Measurements from ENCODE around the gene MSRB2. TPM values are rescaled to one million over a fixed set of nuclear protein-coding genes. Genes with fewer than 3 reads are reported as not detected.
"Not testable (repeated sequence)": the region's sequence is repeated elsewhere in the genome, so short reads cannot be mapped to it uniquely, and the experiment has no call there.

The MSRB2 gene
- polyA plus RNA-seq, 2 of the 4 experiments (the other 2 are of a cell fraction) = 19.0 to 32.0 TPM

DNA sequence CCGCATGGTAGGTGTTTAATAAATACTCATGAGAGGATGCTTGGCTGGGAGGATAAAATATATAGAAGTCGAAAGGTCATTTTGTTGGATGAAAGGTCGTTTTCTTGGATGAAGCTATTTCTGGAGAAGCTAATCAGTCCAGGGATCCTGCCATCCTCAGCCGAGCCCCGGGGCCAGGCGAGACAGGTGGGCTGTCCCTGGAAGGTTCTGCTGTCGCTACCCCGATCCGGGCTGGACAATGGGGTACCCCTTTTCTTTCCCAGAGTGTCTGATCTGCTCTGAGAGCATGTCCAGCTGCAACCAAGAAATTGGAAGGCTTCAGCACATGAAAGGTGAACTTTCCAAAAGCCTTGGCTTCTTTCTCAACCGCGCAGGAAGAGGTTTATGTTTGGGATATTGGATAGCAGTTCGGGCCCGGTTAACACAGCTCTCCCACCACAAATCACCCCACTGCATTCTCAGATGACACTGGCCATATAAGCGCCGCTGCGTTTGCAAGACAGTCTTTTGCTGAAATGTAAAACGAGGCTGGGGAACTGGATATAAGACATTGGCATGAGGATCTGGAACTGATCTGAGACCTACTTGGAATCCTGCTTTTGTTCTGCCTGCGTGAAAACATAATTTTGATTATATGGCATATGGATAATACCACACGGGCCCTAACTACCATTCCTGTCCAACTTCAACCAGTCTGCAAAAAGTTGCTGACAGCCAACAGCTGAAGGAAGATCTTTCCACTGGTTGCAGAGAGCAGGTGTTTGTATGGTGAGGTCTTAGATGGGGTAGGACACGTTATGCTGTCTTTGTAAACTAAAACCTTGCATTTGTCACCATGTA lies 31.2 kb upstream of the MSRB2 start:
- ChIA-PET CTCF (interaction anchor here (0.8 to 1.1 kb wide), 2 partner anchors 8 to 11 kb away, joined by 3 read pairs; no protein-coding TSS in a partner anchor), POLR2A (interaction anchor here (0.5 kb wide), 1 partner anchor 10 kb away, joined by 4 read pairs; no protein-coding TSS in a partner anchor)
- H3K4me2 ChIP-seq = no peak overlapping the region
- no peak overlapping the region for H3K4me3 ChIP-seq
- DNase-seq (ENCODE audit: low read depth in 1 of 2, low spot score in 1 of 2) (no peak), FAIRE-seq (no peak), ATAC-seq (no peak)
- TF ChIP-seq GATA3 (IDR thresholded peaks at IDR 0.05; ENCODE audit: borderline replicate concordance) (no peak), FOXS1 (CRISPR knock-in tag; IDR thresholded peaks at IDR 0.05) (no peak)
- 85% methylated on average over 20 of the region's 20 CpGs for WGBS (ENCODE audit: missing lambda C conversion rate)
- H3K27ac ChIP-seq = no peak overlapping the region
- peaks cover 10% of the 10 kb centered on the region for H3K4me1 ChIP-seq
- no peaks in the 10 kb centered on the region for H3K9me3 ChIP-seq

DNA sequence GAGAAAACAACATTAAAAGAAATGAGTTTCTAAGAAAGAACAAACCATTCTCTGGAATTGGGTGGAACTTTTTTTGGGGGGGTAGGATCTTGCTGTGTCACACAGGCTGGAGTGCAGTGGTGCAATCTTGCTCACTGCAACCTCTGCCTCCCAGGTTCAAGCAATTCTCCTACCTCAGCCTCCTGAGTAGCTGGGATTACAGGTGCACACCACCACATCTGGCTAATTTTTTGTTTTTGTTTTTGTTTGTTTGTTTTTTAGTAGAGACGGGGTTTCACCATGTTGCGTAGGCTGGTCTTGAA lies 30.6 kb upstream of the MSRB2 start:
- FAIRE-seq; ATAC-seq; H3K4me2 ChIP-seq; H3K27ac ChIP-seq; DNase-seq (ENCODE audit: low read depth in 1 of 2, low spot score in 1 of 2); CTCF ChIA-PET; POLR2A ChIA-PET; H3K4me3 ChIP-seq; H3K9me3 ChIP-seq: not testable (repeated sequence)
- 94% methylated on average over 2 of the region's 2 CpGs for WGBS (ENCODE audit: missing lambda C conversion rate)
- H3K4me1 ChIP-seq = peaks cover 10% of the 10 kb centered on the region

DNA sequence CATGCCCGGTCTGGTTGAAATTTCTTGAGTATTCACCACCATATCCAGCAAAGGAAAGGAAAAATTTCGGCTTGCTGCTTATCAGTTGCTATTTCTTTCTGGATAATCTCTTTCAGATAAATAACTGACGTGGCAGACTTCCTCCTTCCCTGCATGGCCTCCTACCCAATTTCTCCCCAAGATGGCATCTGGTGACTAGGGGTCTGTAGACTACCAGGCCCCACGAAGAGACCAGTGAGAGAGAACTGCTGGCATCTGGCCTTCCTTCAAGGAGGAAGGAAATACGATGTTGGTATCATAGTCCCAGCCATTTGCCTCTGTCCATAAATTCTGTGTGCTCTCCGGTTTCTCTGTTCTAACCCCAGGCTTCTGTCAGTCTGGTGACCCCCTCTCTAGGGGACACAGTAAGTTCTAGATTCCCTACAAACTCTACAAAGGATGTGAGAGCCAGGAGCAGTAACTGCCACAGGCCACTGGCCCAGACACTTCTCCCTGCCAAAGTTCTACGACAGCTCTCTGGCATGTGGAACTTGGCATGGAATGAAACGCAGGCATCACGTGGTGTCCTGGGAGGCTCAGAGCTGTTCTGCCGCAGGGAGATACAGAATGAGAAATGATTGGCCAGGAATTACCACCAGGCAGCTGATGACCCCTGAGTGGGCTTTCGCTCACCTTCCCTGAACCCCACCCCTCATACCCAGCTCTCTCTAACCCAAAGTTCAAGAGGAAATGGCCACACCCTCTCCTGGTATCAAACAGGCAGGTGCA lies 30.0 kb upstream of the MSRB2 start:
- no peak overlapping the region for H3K27ac ChIP-seq
- peak; percentile 21 to 36 for DNase-seq (ENCODE audit: low read depth in 1 of 2, low spot score in 1 of 2)
- FAIRE-seq = no peak
- peaks cover 10% of the 10 kb centered on the region for H3K4me1 ChIP-seq
- ChIA-PET CTCF (no interaction called here), POLR2A (no interaction called here)
- no peak overlapping the region for H3K4me3 ChIP-seq
- 44% methylated on average over 11 of the region's 11 CpGs for WGBS (ENCODE audit: missing lambda C conversion rate)
- H3K9me3 ChIP-seq = no peaks in the 10 kb centered on the region
- peak; percentile 49 to 59; a peak in 3 of 6 replicates for ATAC-seq
- peak overlapping the region; percentile 42; the same call in 2 of the 3 replicates for H3K4me2 ChIP-seq
- no peak for TF ChIP-seq CHD2 (IDR thresholded peaks at IDR 0.05; ENCODE audit: low read length, partially characterized antibody)
- TF ChIP-seq, protein P1, sequence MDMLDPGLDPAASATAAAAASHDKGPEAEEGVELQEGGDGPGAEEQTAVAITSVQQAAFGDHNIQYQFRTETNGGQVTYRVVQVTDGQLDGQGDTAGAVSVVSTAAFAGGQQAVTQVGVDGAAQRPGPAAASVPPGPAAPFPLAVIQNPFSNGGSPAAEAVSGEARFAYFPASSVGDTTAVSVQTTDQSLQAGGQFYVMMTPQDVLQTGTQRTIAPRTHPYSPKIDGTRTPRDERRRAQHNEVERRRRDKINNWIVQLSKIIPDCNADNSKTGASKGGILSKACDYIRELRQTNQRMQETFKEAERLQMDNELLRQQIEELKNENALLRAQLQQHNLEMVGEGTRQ (IDR thresholded peaks at IDR 0.05) = peak; percentile 60
- TF ChIP-seq, protein P2, sequence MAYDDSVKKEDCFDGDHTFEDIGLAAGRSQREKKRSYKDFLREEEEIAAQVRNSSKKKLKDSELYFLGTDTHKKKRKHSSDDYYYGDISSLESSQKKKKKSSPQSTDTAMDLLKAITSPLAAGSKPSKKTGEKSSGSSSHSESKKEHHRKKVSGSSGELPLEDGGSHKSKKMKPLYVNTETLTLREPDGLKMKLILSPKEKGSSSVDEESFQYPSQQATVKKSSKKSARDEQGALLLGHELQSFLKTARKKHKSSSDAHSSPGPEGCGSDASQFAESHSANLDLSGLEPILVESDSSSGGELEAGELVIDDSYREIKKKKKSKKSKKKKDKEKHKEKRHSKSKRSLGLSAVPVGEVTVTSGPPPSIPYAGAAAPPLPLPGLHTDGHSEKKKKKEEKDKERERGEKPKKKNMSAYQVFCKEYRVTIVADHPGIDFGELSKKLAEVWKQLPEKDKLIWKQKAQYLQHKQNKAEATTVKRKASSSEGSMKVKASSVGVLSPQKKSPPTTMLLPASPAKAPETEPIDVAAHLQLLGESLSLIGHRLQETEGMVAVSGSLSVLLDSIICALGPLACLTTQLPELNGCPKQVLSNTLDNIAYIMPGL (CRISPR knock-in tag; IDR thresholded peaks at IDR 0.05; ENCODE audit: borderline replicate concordance) = no peak
- TF ChIP-seq, protein P3, sequence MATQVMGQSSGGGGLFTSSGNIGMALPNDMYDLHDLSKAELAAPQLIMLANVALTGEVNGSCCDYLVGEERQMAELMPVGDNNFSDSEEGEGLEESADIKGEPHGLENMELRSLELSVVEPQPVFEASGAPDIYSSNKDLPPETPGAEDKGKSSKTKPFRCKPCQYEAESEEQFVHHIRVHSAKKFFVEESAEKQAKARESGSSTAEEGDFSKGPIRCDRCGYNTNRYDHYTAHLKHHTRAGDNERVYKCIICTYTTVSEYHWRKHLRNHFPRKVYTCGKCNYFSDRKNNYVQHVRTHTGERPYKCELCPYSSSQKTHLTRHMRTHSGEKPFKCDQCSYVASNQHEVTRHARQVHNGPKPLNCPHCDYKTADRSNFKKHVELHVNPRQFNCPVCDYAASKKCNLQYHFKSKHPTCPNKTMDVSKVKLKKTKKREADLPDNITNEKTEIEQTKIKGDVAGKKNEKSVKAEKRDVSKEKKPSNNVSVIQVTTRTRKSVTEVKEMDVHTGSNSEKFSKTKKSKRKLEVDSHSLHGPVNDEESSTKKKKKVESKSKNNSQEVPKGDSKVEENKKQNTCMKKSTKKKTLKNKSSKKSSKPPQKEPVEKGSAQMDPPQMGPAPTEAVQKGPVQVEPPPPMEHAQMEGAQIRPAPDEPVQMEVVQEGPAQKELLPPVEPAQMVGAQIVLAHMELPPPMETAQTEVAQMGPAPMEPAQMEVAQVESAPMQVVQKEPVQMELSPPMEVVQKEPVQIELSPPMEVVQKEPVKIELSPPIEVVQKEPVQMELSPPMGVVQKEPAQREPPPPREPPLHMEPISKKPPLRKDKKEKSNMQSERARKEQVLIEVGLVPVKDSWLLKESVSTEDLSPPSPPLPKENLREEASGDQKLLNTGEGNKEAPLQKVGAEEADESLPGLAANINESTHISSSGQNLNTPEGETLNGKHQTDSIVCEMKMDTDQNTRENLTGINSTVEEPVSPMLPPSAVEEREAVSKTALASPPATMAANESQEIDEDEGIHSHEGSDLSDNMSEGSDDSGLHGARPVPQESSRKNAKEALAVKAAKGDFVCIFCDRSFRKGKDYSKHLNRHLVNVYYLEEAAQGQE (IDR thresholded peaks at IDR 0.05) = no peak

DNA sequence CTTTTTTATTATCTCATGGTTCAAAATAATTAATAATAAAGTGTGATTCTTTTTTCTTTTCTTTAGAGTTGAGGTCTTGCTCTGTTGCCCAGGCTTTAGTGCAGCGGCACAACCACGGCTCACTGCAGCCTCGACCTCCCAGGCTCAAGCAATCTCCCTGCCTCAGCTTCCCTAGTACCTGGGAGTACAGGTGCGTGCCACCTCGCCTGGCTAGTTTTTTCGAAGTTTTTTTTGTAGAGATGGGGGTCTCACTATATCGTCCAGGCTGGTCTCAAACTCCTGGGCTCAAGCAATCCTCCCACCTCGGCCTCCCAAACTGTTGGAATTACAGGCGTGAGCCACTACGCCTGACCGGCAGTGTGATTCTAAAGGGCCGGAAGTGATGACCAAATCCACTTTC lies 28.0 kb upstream of the MSRB2 start:
- H3K4me3 ChIP-seq = no peak overlapping the region
- POLR2A ChIA-PET = no interaction called here
- CTCF ChIA-PET = interaction anchor here (1.1 kb wide), 1 partner anchor 9 kb away, joined by 3 read pairs; no protein-coding TSS in a partner anchor
- no peaks in the 10 kb centered on the region for H3K9me3 ChIP-seq
- ATAC-seq = no peak
- no peak for DNase-seq (ENCODE audit: low read depth in 1 of 2, low spot score in 1 of 2)
- no peak for FAIRE-seq
- H3K27ac ChIP-seq = no peak overlapping the region
- no peak overlapping the region for H3K4me2 ChIP-seq
- H3K4me1 ChIP-seq = peaks cover 10% of the 10 kb centered on the region
- 74% methylated on average over 12 of the region's 12 CpGs for WGBS (ENCODE audit: missing lambda C conversion rate)
- TF ChIP-seq HOXA7 (CRISPR knock-in tag; IDR thresholded peaks at IDR 0.05) = no peak
- no peak for TF ChIP-seq PHF8 (IDR thresholded peaks at IDR 0.05; ENCODE audit: borderline replicate concordance, low read depth)
- TF ChIP-seq, protein P4, sequence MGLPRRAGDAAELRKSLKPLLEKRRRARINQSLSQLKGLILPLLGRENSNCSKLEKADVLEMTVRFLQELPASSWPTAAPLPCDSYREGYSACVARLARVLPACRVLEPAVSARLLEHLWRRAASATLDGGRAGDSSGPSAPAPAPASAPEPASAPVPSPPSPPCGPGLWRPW (IDR thresholded peaks at IDR 0.05) = no peak
- TF ChIP-seq CEBPB (IDR thresholded peaks at IDR 0.05) = no peak
- TF ChIP-seq POLR2A (IDR thresholded peaks at IDR 0.05; ENCODE audit: low read length) = no peak
- no peak for TF ChIP-seq MAFK (IDR thresholded peaks at IDR 0.05; ENCODE audit: partially characterized antibody)
- TF ChIP-seq EHMT2 (IDR thresholded peaks at IDR 0.05; ENCODE audit: low read depth) = no peak
- no peak for TF ChIP-seq HDAC2 (IDR thresholded peaks at IDR 0.05)
- TF ChIP-seq POLR2AphosphoS2 (conservative IDR thresholded peaks at IDR 0.05; ENCODE audit: low read length) = no peak
- TF ChIP-seq, protein P5, sequence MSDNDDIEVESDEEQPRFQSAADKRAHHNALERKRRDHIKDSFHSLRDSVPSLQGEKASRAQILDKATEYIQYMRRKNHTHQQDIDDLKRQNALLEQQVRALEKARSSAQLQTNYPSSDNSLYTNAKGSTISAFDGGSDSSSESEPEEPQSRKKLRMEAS (IDR thresholded peaks at IDR 0.05) = no peak
- TF ChIP-seq KDM5A (IDR thresholded peaks at IDR 0.05) = no peak
- no peak for TF ChIP-seq CHD4 (IDR thresholded peaks at IDR 0.05; ENCODE audit: borderline replicate concordance)
- TF ChIP-seq, protein P6, sequence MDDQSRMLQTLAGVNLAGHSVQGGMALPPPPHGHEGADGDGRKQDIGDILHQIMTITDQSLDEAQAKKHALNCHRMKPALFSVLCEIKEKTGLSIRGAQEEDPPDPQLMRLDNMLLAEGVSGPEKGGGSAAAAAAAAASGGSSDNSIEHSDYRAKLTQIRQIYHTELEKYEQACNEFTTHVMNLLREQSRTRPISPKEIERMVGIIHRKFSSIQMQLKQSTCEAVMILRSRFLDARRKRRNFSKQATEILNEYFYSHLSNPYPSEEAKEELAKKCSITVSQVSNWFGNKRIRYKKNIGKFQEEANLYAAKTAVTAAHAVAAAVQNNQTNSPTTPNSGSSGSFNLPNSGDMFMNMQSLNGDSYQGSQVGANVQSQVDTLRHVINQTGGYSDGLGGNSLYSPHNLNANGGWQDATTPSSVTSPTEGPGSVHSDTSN (IDR thresholded peaks at IDR 0.05) = no peak

Data from A549 (cell line).